Neural cell (in vitro differentiated cells): ENCODE data around the gene MYORG.

Experiments
- CTCF ChIP-seq: fragments of 450-650 bp; IDR thresholded peaks from 2 replicates; pipeline ENCODE4 v1.5.1; 2014; ENCODE audit warnings: antibody characterized with exemption, mild to moderate bottlenecking, moderate library complexity; ENCODE audit not compliant: poor library complexity, severe bottlenecking
- EP300 ChIP-seq: fragments of 450-650 bp; conservative IDR thresholded peaks from 2 replicates; pipeline ENCODE4 v1.6.1; 2014; ENCODE audit warnings: antibody characterized with exemption, mild to moderate bottlenecking, moderate library complexity; ENCODE audit not compliant: poor library complexity, severe bottlenecking
- EZH2 ChIP-seq: fragments of 200-600, 300-800 bp; shearing (Covaris generic), sonication (generic); IDR thresholded peaks from 2 replicates; pipeline ENCODE4 v1.6.1; 2014; ENCODE audit warnings: antibody characterized with exemption, low read length, borderline replicate concordance, mild to moderate bottlenecking; ENCODE audit not compliant: insufficient read depth, poor library complexity, severe bottlenecking
- POLR2AphosphoS5 ChIP-seq: IDR thresholded peaks from 2 replicates; pipeline ENCODE4 v1.6.1; 2012
- RAD21 ChIP-seq: fragments of 450-650 bp; conservative IDR thresholded peaks from 2 replicates; pipeline ENCODE4 v1.6.1; 2014; ENCODE audit warnings: antibody characterized with exemption, mild to moderate bottlenecking, moderate library complexity

GRCh38 chr9:34376596-34377403, at the start of gene MYORG:
- TF ChIP-seq CTCF: peak; percentile 27
- peak; percentile 44 for TF ChIP-seq POLR2AphosphoS5
- TF ChIP-seq EP300: peak; percentile 17
- no peak for TF ChIP-seq EZH2
- TF ChIP-seq RAD21: no peak
